GM12801 (cell line): ENCODE measurements around the gene RNASEH2A.

ENCODE experiments used
- TF ChIP-seq, protein P1 (sequence below): IDR thresholded peaks from one replicate; pipeline ENCODE4 v1.5.1; 2011; ENCODE audit warnings: control low read depth; ENCODE audit not compliant: insufficient read length; ENCODE audit errors: extremely low read depth

Gene RNASEH2A

DNA sequence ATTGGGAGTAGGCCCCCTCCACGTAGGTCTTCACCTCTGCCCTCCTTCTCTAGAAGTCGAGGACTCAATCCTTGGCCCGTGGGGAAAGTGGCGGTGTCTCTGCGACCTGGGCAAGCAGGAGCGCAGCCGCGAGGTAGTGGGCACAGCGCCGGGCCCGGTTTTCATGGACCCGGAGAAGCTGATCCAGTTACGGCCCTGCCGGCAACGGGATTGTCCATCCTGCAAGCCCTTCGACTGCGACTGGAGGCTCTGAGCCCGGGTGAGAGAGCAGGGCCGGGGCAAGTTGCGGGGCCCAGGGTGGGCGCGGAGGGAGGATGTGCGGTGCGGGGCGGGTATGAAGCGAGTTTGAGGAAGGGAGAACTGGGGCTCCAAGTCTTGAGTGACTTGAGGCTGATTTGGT is 2.3 kb upstream of the RNASEH2A start:
- TF ChIP-seq, protein P1, sequence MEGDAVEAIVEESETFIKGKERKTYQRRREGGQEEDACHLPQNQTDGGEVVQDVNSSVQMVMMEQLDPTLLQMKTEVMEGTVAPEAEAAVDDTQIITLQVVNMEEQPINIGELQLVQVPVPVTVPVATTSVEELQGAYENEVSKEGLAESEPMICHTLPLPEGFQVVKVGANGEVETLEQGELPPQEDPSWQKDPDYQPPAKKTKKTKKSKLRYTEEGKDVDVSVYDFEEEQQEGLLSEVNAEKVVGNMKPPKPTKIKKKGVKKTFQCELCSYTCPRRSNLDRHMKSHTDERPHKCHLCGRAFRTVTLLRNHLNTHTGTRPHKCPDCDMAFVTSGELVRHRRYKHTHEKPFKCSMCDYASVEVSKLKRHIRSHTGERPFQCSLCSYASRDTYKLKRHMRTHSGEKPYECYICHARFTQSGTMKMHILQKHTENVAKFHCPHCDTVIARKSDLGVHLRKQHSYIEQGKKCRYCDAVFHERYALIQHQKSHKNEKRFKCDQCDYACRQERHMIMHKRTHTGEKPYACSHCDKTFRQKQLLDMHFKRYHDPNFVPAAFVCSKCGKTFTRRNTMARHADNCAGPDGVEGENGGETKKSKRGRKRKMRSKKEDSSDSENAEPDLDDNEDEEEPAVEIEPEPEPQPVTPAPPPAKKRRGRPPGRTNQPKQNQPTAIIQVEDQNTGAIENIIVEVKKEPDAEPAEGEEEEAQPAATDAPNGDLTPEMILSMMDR = no peak

DNA sequence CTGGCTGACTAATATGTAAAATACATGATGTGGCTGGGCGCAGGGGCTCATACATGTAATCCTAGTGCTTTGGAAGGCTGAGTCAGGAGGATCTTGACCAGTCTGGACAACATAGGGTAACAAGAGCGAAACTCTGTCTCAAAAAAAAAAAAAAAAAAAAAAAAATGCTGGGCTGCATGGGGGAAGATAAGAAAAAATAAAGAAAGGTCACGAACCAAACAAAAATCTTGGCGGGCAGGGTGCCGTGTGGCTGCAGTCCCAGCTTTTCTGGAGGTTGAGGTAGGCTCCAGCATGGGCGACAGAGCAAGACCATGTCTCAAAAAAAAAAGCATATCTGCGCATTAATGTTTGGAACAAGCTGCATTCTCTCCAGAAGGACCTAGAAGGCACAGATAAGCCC is 8.7 kb downstream of the RNASEH2A start:
- TF ChIP-seq, protein P1 = no peak

DNA sequence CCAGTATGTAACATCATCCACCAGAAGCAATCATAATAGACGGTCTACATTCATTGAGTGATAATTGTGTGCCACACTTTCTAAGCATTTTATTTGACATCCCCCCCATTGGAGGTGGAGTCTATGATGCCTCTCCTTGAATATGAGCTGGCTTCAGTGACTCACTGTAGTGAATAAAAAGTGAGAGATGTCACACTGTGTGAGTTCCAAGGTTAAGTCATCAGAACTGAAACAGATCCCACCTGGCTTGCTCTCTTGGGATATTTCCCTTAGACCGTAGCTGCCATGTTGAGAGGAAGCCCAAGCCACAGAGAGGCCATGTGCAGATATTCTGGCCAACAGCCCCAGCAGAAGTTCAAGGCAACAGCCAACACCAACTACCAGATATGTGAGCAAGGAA is 15.4 kb downstream of the RNASEH2A start:
- TF ChIP-seq, protein P1 = no peak

DNA sequence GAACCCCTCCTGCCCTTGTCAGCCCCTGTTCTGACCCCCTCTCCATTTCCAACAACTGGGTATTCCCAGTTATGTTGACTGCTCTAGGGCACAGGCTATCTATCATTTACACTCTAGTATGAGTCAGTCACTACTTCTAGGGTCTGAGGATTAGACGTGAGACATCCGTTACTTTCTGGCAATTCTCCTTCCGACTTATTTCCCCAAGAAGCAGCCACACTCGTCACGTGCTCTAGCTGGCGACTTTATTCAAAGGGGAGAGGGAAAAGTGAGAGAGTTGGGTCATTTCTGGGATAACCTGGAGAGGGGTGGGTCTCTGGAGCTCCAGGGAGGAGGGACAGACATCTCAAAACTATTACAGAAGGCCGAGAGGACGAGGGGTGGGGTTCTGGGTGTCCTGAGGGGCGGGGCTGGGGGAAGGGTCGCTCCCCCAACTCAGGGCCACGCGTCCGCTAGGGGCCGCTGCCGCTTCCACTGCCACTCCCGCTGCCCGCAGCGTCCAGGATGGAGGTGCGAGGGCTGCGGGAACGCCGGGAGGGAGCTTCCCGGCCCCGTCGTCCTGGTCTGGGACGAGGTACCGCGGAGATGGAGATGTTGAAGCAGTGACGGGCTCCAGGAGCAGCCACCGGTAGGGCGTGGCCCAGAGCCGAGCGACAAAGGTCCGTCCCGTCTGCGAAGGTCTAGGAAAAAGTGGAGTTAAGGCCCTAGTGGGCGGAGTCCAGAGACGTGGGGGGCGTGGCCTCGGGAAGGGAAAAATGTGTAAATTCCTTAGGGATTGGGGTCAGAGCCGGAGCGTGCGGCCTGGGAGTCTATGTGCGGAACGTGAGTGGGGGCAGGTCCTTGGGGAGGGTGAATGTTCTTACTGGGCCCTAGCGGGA is 19.1 kb downstream of the RNASEH2A start:
- TF ChIP-seq, protein P1 = no peak

- TF ChIP-seq, protein P1 = no peak
Observed at GRCh38 chr19:12828494-12828893, 22.1 kb downstream of the RNASEH2A start.

- TF ChIP-seq, protein P1 = no peak
Observed at GRCh38 chr19:12833418-12833737, 27.0 kb downstream of the RNASEH2A start.

DNA sequence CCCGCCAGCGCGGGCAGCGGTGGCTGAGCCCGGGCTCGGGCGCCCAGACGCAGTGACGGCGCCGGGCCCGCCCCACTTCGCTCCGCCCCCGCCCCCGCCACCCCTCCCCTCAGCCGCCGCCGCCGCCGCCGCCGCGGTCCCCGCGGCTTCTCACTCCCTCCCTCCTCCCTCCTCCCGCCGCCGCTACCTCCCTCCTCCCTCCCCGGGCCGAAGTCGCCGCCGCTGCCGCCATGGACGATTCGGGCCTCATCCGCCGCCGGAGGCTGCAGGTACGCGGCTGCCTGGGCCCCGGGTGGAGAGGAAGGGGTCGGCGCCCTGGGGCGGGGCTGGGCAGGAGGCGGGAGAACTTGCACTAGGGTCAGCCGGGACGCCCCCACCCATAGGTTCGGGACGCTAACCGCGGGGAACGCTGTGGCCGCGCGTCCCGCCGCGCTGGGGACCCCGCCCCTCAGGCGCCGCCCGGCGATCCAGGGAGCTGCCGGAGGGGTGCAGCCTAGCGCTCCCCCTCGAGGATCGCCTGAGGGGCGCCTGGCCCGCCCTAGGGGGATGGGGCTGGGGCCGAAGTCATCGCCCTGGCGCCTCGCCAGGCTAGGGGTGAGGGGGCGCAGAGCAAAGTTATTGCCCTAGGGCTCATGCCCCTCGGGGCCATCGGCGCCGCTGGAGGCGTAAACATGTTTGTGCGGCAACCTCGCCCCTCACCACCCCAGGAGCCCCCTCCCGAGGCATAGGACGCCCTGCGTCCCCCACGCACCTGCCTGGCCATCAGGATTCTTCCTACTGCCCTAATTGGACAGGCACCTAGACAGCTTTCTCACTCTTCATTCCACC is 27.6 kb downstream of the RNASEH2A start:
- TF ChIP-seq, protein P1 = no peak
